Measurements from ENCODE around the gene DCTN2. TPM values are rescaled to one million over a fixed set of nuclear protein-coding genes. Genes with fewer than 3 reads are reported as not detected.

The DCTN2 gene
- polyA plus RNA-seq, 1 of the 3 experiments (the other 2 are of a cell fraction): 122 TPM

- no peaks in the 10 kb centered on the region for H3K9me3 ChIP-seq
- peaks cover 5% of the 10 kb centered on the region; the same call in 1 of the 2 replicates for H3K79me2 ChIP-seq (ENCODE audit: insufficient read depth)
- no peaks in the 10 kb centered on the region for H3K27me3 ChIP-seq (ENCODE audit: insufficient read depth)
- ChIA-PET POLR2A (no interaction called here), CTCF (interaction anchor here (1.0 to 7.0 kb wide), 2 partner anchors 34 to 46 kb away, joined by 3 to 45 read pairs; partner anchors contain the start of gene B4GALNT1)
- no peaks in the 10 kb centered on the region for H4K20me1 ChIP-seq (ENCODE audit: insufficient read depth)
- DNase-seq: no peak
- peaks cover 3% of the 10 kb centered on the region for H3F3A ChIP-seq (replicated peaks; ENCODE audit: insufficient read depth)
- H3K27ac ChIP-seq (ENCODE audit: low read depth in 2 of 2, low read length in 1 of 2): no peak overlapping the region
- H2AFZ ChIP-seq (ENCODE audit: low read depth): no peak overlapping the region
- H3K36me3 ChIP-seq (replicated peaks in 1 of 2; ENCODE audit: control insufficient read depth in 1 of 2, insufficient read depth in 2 of 2, low read length in 1 of 2): peaks cover 12 to 29% of the 10 kb centered on the region in 2 experiments
- H3K4me3 ChIP-seq (ENCODE audit: low read depth in 2 of 2, low read length in 1 of 2): no peak overlapping the region
- no peak overlapping the region for H3K4me2 ChIP-seq
- peaks cover 2 to 9% of the 10 kb centered on the region in 2 experiments; a peak in 2 of 4 replicates for H3K4me1 ChIP-seq (ENCODE audit: control insufficient read depth in 1 of 2, insufficient read depth in 2 of 2, low read depth in 1 of 2, low read length in 1 of 2)
- H3K9me2 ChIP-seq: no peaks in the 10 kb centered on the region
- no peak for TF ChIP-seq POLR2AphosphoS5 (IDR thresholded peaks at IDR 0.05; ENCODE audit: low read depth, low read length)
- TF ChIP-seq MAX (IDR thresholded peaks at IDR 0.05; ENCODE audit: low read depth): no peak
- TF ChIP-seq PBX3 (IDR thresholded peaks at IDR 0.05): no peak
- TF ChIP-seq RCOR1 (IDR thresholded peaks at IDR 0.05; ENCODE audit: low read length): no peak
- no peak for TF ChIP-seq FOXJ3 (CRISPR knock-in tag; IDR thresholded peaks at IDR 0.05)
- TF ChIP-seq ELF1 (IDR thresholded peaks at IDR 0.05): no peak
- TF ChIP-seq SIN3A (IDR thresholded peaks at IDR 0.05; ENCODE audit: borderline replicate concordance, low read depth, low read length): no peak
- no peak for TF ChIP-seq CTCF (IDR thresholded peaks at IDR 0.05)
- TF ChIP-seq IRF3 (IDR thresholded peaks at IDR 0.05; ENCODE audit: low read depth, low read length): no peak
- TF ChIP-seq RAD21 (IDR thresholded peaks at IDR 0.05; ENCODE audit: low read length): no peak
- TF ChIP-seq GATA2 (CRISPR knock-in tag; IDR thresholded peaks at IDR 0.05): no peak
- no peak for TF ChIP-seq TAF1 (IDR thresholded peaks at IDR 0.05; ENCODE audit: borderline replicate concordance, low read depth, low read length)
- TF ChIP-seq REST (IDR thresholded peaks at IDR 0.05; ENCODE audit: low read depth, low read length): no peak
- TF ChIP-seq RFX5 (IDR thresholded peaks at IDR 0.05; ENCODE audit: low read length): no peak
- no peak for TF ChIP-seq TCF12 (IDR thresholded peaks at IDR 0.05)
- TF ChIP-seq FOSL2 (IDR thresholded peaks at IDR 0.05; ENCODE audit: borderline replicate concordance, low read depth): no peak
- no peak overlapping the region for H3K9ac ChIP-seq
- 83% methylated on average over 3 of the region's 3 CpGs for WGBS (ENCODE audit: low lambda C conversion rate)
Measured at GRCh38 chr12:57586832-57587429, 39.9 kb upstream of the DCTN2 start.
